Measurements from ENCODE around the gene MAFF.
"Not testable (repeated sequence)": the region's sequence is repeated elsewhere in the genome, so short reads cannot be mapped to it uniquely, and the experiment has no call there.

MAFF gene

GRCh38 chr22:38173641-38173906 lies 28.2 kb upstream of the MAFF start:
- no peak for TF ChIP-seq CTCF (IDR thresholded peaks at IDR 0.05; ENCODE audit: low read depth, low read length)
- H3K4me3 ChIP-seq (ENCODE audit: low read depth, low read length), result no peak overlapping the region

GRCh38 chr22:38174626-38175025 lies 27.2 kb upstream of the MAFF start:
- no peak for TF ChIP-seq CTCF (IDR thresholded peaks at IDR 0.05; ENCODE audit: low read depth, low read length)
- no peak overlapping the region for H3K4me3 ChIP-seq (ENCODE audit: low read depth, low read length)

GRCh38 chr22:38175206-38176118 lies 26.3 kb upstream of the MAFF start:
- H3K4me3 ChIP-seq (ENCODE audit: low read depth, low read length), result no peak overlapping the region
- no peak for TF ChIP-seq CTCF (IDR thresholded peaks at IDR 0.05; ENCODE audit: low read depth, low read length)

GRCh38 chr22:38176170-38176741 lies 25.5 kb upstream of the MAFF start:
- no peak overlapping the region for H3K4me3 ChIP-seq (ENCODE audit: low read depth, low read length)
- TF ChIP-seq CTCF (IDR thresholded peaks at IDR 0.05; ENCODE audit: low read depth, low read length), result no peak

GRCh38 chr22:38177044-38177443 lies 24.8 kb upstream of the MAFF start:
- TF ChIP-seq CTCF (IDR thresholded peaks at IDR 0.05; ENCODE audit: low read depth, low read length), result no peak

GRCh38 chr22:38177571-38177925 lies 24.2 kb upstream of the MAFF start:
- H3K4me3 ChIP-seq (ENCODE audit: low read depth, low read length), result not testable (repeated sequence)

More at GRCh38 chr22:38177044-38177443, 24.8 kb upstream of the MAFF start:
- no peak overlapping the region for H3K4me3 ChIP-seq (ENCODE audit: low read depth, low read length)

GRCh38 chr22:38177926-38178604 lies 23.7 kb upstream of the MAFF start:
- no peak overlapping the region for H3K4me3 ChIP-seq (ENCODE audit: low read depth, low read length)
- TF ChIP-seq CTCF (IDR thresholded peaks at IDR 0.05; ENCODE audit: low read depth, low read length), result no peak

- H3K4me3 ChIP-seq (ENCODE audit: low read depth, low read length), result not testable (repeated sequence)
Observed at GRCh38 chr22:38178605-38178937, 23.2 kb upstream of the MAFF start.
